Heart left ventricle (tissue), 16 donors: ENCODE measurements around the gene PDIA6. TPM values are rescaled to one million over a fixed set of nuclear protein-coding genes. Genes with fewer than 3 reads are reported as not detected.

Source experiments
- ATAC-seq, 4 donors: fragments of 200-7000 bp; cut with Tn5 transposase; one replicate each; pipeline ENCODE4 v1.9.1; 2020 to 2022; ENCODE audit warnings: moderate library complexity in 4 of 4, mild to moderate bottlenecking in 3 of 4, moderate number of reproducible peaks in 1 of 4
- DNase-seq, 5 donors: peaks; one replicate each; pipeline ENCODE4 v3.0.0-alpha.2; 2020
- H3K27ac ChIP-seq, 12 donors: fragments of 200-600 bp; sonication (generic) in 4 of 12; one replicate each; pipeline versions ENCODE4 v1.5.0 to v1.8.0; 2016 to 2022; ENCODE audit warnings: mild to moderate bottlenecking in 2 of 12
- H3K27me3 ChIP-seq, 9 donors: fragments of 200-600 bp; sonication (generic) in 2 of 9; one replicate each; pipeline versions ENCODE4 v1.5.1 to v1.8.0; 2016 to 2022; ENCODE audit warnings: mild to moderate bottlenecking in 3 of 9
- H3K36me3 ChIP-seq, 9 donors: fragments of 200-600 bp; sonication (generic) in 2 of 9; one replicate each; pipeline versions ENCODE4 v1.5.0 to v1.8.0; 2018 to 2022; ENCODE audit warnings: mild to moderate bottlenecking in 2 of 9
- H3K4me1 ChIP-seq, 12 donors: fragments of 200-600 bp; sonication (generic) in 4 of 12; one replicate each; pipeline versions ENCODE4 v1.5.0 to v1.8.0; 2016 to 2022; ENCODE audit warnings: mild to moderate bottlenecking in 3 of 12
- H3K4me3 ChIP-seq, 12 donors: fragments of 200-600 bp; sonication (generic) in 4 of 12; one replicate each; pipeline versions ENCODE4 v1.5.0 to v1.8.0; 2017 to 2022; ENCODE audit warnings: mild to moderate bottlenecking in 9 of 12, moderate library complexity in 4 of 12
- H3K9me3 ChIP-seq, 12 donors: fragments of 200-600 bp; sonication (generic) in 4 of 12; one replicate each; pipeline versions ENCODE4 v1.5.0 to v1.8.0; 2016 to 2022; ENCODE audit warnings: mild to moderate bottlenecking in 1 of 12
- POLR2A ChIP-seq, 2 donors: fragments of 450-650 bp; IDR thresholded peaks; one replicate each; pipeline ENCODE4 v1.6.1; 2017; ENCODE audit warnings: antibody characterized with exemption in 2 of 2, mild to moderate bottlenecking in 2 of 2, moderate library complexity in 2 of 2
- WGBS, 4 donors: extraction: QIAGEN DNeasy Blood & Tissue Kit in 2 of 4; methylation state at CpG; one replicate each; pipeline versions ENCODE4 v1.1.5 to v1.1.7; 2013 to 2018; 5-methylcytosine and 5-hydroxymethylcytosine counted together
- intact Hi-C, 10 donors: fragments of 100-400 bp; cut with DNase I; formaldehyde crosslinking; loops; one replicate each; pipeline versions ENCODE4 v1.11.1 to v1.14.2; 2022
- polyA plus RNA-seq, 2 donors: library from polyadenylated mRNA; stranded (reverse); fragments of 200-250 nt; gene quantifications; one replicate each; pipeline ENCODE4 v1.2.3, GENCODE V29; 2013
- total RNA-seq, 9 donors: library from RNA; depleted of rRNA in 2 of 9; stranded (reverse); fragments of >200 nt in 2 of 9; fragmentation: NEBNext Ultra II Directional in 3 of 9; extraction: Animal tissue kit (Norgen Biotek cat#: 25700) in 3 of 9; gene quantifications; one replicate each; pipeline versions ENCODE4 v1.1.0 to v1.2.4, GENCODE V29; 2016 to 2023
- TF ChIP-seq, protein P1 (sequence below), 12 donors: fragments of 200-600 bp; sonication (generic) in 4 of 12; IDR thresholded peaks; one replicate each; pipeline versions ENCODE4 v1.5.0 to v1.8.0; 2018 to 2022; ENCODE audit warnings: antibody characterized with exemption in 12 of 12, mild to moderate bottlenecking in 5 of 12
- donor health status: ischemic (EF 13 %, LVEDD 7.1; RV severe dilation, severe dysfunction).
- donor health status: healthy with polysubstance abuse.
- donor health status: DM: no; HTN: yes; CAD: no.
- donor health status: DM: no; HTN: no; CAD: no.
- donor health status: ischemic (EF 25% LVEDD 6.9; RV normal size, moderate dysfunction).
- donor health status: ischemic (EF 25% LVEDD 5.7; RV mildly dilated, moderate dysfunction).
- donor health status: healthy.
- donor health status: DM: yes; HTN: yes; CAD: no.
- donor health status: ischemic (EF 35%, LVEDD 5.7; RV mildly dilated, moderate dysfunction).
- donor health status: nonischemic (EF 11% LVEDD 7.7; RV severe dilation, severe dysfunction).
- donor health status: DM: yes; HTN: yes; CAD: no.
- donor health status: PGD.
- donor health status: ischemic (EF 29% LVEDD 5.4; RV normal size, mild dysfunction).
- donor health status: nonischemic (EF 23%, LVEDD 6.1; RV moderate dilation, normal function).

PDIA6 gene
- total and polyA plus RNA-seq, 11 donors, result 32.0 to 402 (median 110) TPM

DNA sequence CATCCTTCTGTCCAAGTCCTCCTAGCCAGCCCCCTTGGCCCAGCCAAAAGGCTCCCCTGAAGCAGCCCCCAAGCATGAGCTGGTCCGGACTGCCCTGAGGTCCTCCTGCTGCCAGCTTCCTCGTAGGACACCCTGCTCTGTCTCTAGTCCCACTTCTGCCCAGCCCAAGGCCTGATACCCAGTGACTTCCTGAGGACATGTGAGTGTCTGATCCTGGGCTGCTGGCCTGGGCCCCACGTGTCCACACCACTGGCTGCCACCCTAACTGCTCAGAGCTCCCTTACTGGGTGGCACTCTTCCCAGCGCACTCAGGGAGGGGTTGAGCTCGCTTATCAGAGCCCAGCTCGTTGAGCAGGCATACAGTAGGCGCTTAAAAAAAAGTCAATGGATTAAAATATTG lies 34.4 kb upstream of the PDIA6 start:
- TF ChIP-seq POLR2A (IDR thresholded peaks at IDR 0.05), result peak in 1 of 2 donors; percentile 32
- TF ChIP-seq, protein P1, sequence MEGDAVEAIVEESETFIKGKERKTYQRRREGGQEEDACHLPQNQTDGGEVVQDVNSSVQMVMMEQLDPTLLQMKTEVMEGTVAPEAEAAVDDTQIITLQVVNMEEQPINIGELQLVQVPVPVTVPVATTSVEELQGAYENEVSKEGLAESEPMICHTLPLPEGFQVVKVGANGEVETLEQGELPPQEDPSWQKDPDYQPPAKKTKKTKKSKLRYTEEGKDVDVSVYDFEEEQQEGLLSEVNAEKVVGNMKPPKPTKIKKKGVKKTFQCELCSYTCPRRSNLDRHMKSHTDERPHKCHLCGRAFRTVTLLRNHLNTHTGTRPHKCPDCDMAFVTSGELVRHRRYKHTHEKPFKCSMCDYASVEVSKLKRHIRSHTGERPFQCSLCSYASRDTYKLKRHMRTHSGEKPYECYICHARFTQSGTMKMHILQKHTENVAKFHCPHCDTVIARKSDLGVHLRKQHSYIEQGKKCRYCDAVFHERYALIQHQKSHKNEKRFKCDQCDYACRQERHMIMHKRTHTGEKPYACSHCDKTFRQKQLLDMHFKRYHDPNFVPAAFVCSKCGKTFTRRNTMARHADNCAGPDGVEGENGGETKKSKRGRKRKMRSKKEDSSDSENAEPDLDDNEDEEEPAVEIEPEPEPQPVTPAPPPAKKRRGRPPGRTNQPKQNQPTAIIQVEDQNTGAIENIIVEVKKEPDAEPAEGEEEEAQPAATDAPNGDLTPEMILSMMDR (IDR thresholded peaks at IDR 0.05), result no peak
- Histone ChIP-seq H3K4me3 (peak overlapping the region in 6 of 12 donors; percentile 1 to 59 (median 23)), H3K36me3 (peaks cover 0 to 2% (median 0%) of the 10 kb centered on the region in 9 donors), H3K9me3 (peaks cover 0 to 7% (median 4%) of the 10 kb centered on the region in 12 donors), H3K4me1 (peaks cover 0 to 20% (median 0%) of the 10 kb centered on the region in 12 donors), H3K27me3 (no peaks in the 10 kb centered on the region), H3K27ac (peak overlapping the region; percentile 66 to 97 (median 89))
- 39 to 52% (median 46%) methylated on average over 6 to 7 of the region's 7 CpGs for WGBS, 4 donors
- intact Hi-C loops, result loop anchor here in 2 of 10 donors (2.0 kb wide), 2 partner anchors 22 to 28 kb away; no protein-coding TSS in a partner anchor
- peak; percentile 79 to 92 (median 86) for DNase-seq
- peak; percentile 80 to 85 (median 82) for ATAC-seq

DNA sequence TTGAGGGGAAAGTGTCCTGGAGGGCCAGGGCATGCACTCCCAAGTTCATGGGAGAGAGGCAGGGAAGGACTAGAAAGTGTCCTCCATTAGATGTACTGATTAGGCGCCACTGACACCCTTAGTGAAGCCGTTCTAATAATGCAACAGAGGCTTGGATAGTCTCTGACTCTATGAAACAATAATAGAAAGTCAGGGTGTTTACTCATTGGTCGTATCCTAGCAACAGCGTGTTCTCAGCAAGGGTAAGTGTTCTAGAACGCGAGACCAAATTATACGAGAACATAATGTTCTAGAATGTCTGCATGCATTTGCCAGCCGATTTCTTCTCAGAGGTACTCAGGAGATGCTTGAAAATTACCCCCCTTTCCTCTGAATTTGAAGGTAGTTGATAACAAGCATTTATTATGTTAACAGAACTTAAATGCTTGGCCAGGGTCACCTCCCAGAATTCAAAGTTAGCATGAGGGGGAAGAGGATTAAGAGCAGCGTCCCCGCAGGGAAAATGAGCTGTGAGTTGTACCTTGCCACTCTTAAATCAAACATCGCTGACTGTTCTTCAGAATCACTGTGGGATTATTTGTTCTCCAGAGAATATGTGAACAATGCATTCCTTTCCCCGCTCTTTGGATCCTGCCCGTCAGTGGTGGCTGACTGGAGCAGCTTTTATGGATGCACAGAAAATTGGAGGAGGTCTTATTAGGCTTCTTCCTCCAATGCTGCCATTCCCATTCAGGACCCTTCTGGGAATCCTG lies 33.7 kb upstream of the PDIA6 start:
- peak in 1 of 2 donors; percentile 58 for TF ChIP-seq POLR2A (IDR thresholded peaks at IDR 0.05)
- TF ChIP-seq, protein P1 (IDR thresholded peaks at IDR 0.05), result no peak
- WGBS, 4 donors, result 56 to 61% (median 58%) methylated on average over 13 of the region's 13 CpGs
- Histone ChIP-seq H3K4me1 (peaks cover 0 to 20% (median 0%) of the 10 kb centered on the region in 12 donors), H3K36me3 (peaks cover 0 to 2% (median 0%) of the 10 kb centered on the region in 9 donors), H3K9me3 (peaks cover 0 to 14% (median 11%) of the 10 kb centered on the region in 12 donors), H3K4me3 (peak overlapping the region in 10 of 12 donors; percentile 35 to 59 (median 54)), H3K27me3 (no peaks in the 10 kb centered on the region), H3K27ac (peak overlapping the region; percentile 66 to 97 (median 89))
- intact Hi-C loops, result loop anchor here in 2 of 10 donors (2.0 kb wide), 2 partner anchors 23 to 29 kb away; no protein-coding TSS in a partner anchor
- ATAC-seq, result peak; percentile 64 to 76 (median 72)
- DNase-seq, result no peak

DNA sequence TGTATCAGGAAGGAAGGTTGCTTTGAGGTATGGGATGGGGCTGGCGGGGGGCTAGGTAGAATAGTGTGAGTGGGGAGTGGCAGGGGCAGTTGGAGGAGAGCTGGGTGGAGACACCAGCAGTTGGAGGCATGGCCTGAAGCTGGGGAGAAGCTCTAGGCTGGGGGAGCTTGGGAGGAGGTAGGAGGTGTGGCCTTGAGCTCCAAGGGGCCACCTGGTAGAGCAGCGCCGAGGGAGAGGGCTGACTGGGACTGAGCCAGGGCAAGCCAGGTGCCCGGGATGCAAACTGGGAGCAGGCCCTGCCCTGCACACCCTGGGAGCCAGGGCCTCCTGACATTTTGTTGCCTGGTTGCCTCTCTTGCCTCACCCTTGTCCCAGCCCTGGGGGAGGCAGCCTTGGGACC lies 33.1 kb upstream of the PDIA6 start:
- DNase-seq (peak in 2 of 5 donors; percentile 51 to 57), ATAC-seq (peak; percentile 37 to 52 (median 42))
- Histone ChIP-seq H3K4me3 (peak overlapping the region in 11 of 12 donors; percentile 32 to 59 (median 51)), H3K36me3 (peaks cover 0 to 2% (median 0%) of the 10 kb centered on the region in 9 donors), H3K4me1 (peaks cover 0 to 20% (median 0%) of the 10 kb centered on the region in 12 donors), H3K27me3 (no peaks in the 10 kb centered on the region), H3K27ac (peak overlapping the region; percentile 66 to 97 (median 89)), H3K9me3 (peaks cover 0 to 21% (median 17%) of the 10 kb centered on the region in 12 donors)
- 43 to 59% (median 52%) methylated on average over 4 of the region's 4 CpGs for WGBS, 4 donors
- intact Hi-C loops, result loop anchor here in 3 of 10 donors (2.0 kb wide), 2 partner anchors 23 to 29 kb away; no protein-coding TSS in a partner anchor
- TF ChIP-seq POLR2A (IDR thresholded peaks at IDR 0.05), result no peak
- TF ChIP-seq, protein P1 (IDR thresholded peaks at IDR 0.05), result no peak

DNA sequence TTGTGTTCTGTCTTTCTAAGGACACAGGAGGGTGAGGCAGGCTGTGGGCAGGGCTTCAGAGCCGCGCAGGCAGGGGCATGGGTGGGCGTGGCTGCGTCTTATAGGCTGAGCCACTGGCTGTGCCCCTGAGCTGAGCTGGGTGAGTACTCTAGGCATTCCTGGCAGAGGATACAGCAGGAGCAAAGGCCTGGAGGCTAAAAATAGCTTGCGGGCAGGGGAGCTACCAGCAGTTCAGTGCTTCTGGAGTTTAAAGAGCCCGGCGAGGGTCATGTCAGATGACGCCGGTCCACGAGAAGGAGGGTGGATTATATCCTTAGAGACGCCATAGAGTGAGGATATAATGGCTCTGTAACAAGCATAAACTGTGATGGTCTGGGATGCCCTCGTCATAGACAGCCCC lies 31.5 kb upstream of the PDIA6 start:
- ATAC-seq, result peak; percentile 84 to 91 (median 86)
- Histone ChIP-seq H3K9me3 (peaks cover 0 to 24% (median 17%) of the 10 kb centered on the region in 12 donors), H3K36me3 (peaks cover 0 to 2% (median 0%) of the 10 kb centered on the region in 9 donors), H3K4me1 (peaks cover 0 to 17% (median 0%) of the 10 kb centered on the region in 12 donors), H3K27me3 (no peaks in the 10 kb centered on the region), H3K4me3 (peak overlapping the region in 11 of 12 donors; percentile 27 to 59 (median 51)), H3K27ac (peak overlapping the region; percentile 61 to 97 (median 89))
- peak; percentile 83 to 95 (median 86) for DNase-seq
- intact Hi-C loops, result loop anchor here in 1 of 10 donors (2.0 kb wide), 1 partner anchor 25 kb away; no protein-coding TSS in a partner anchor
- WGBS, 4 donors, result 18 to 28% (median 24%) methylated on average over 11 to 12 of the region's 12 CpGs
- peak in 1 of 2 donors; percentile 76 for TF ChIP-seq POLR2A (IDR thresholded peaks at IDR 0.05)
- TF ChIP-seq, protein P1 (IDR thresholded peaks at IDR 0.05), result no peak
